NCI-H2196 treated with DMSO at 0.1 percent for 48 hours (cell line): ENCODE measurements around the gene MEF2A.
A peak's percentile ranks its signal among the peaks of the same experiment; 100 is the strongest.

Experiments
- DNase-seq: peaks from one replicate; lab custom pipeline; 2025; ENCODE audit not compliant: unreplicated experiment; lab: John Stamatoyannopoulos, UW

MEF2A gene

GRCh38 chr15:99702895-99703602 is 137.3 kb downstream of the MEF2A start:
- DNase-seq = no peak

DNA sequence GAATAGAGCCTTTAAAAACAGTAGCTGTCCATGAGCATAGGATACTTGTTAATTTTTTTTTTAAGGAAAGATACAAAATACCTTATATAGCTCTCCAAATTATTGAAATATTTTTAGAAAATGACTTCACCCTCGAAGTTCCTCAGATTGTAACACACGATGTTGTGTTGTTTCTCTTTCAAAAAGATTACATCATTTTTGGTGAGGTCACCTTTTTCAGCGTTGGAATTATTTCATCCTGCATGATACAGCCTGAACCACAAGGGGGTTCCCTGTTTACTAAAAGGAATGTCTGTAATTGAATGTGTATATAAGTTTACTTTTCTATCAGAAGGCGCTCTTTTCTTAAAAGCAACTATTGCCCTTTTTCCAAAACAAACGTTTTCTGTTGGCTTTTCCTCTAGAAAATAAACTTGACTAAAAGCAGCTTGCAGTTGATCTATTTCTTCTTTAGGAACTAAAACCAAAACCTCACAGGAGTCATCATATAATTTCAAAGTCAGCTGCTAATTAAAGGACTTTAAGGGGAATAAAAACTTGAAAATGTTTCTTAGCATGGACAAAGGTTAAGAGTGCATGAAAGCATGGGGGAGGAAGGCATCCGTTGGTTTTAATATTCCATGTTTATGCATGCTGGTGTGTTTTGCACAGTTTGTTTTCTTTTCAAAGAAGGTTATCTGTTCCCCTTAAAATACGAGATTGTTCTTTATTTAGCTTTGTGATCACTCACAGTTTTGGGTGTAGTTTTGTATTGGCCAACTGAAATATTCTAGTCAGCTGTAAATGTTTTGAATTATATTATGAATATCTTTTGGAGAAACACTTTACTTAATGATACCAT is 138.0 kb downstream of the MEF2A start:
- no peak for DNase-seq

- DNase-seq = peak; percentile 12
Observed at GRCh38 chr15:99704444-99704838, 138.7 kb downstream of the MEF2A start.

DNA sequence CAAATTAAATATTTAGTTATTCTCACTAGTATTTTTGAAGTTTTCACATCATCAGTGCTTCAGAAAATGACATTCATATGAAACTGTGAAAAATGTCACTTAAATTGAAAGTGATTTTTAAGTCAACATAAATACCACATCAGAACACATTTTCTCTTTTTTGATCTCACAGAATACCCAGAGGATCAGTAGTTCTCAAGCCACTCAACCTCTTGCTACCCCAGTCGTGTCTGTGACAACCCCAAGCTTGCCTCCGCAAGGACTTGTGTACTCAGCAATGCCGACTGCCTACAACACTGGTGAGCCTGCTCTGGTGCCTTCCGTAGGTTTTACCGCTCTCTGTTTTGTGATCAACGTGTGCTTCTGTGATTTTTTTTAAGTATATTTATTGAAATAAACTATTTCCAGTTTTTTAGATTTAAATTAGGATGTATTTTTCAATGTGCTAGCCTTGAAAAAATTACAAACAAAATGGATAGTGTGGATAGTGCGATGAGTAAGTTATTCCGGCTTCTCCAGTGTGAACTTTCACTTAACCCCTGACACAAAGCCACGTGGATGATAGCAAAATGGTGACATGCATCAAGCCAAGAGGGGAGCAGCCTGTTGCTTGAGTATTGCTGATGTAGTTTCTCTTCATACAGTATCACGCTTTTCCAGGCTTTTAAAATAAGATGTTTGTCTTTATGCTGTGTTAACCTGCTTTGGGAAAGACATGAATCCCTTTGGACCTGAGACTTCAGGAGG is 140.9 kb downstream of the MEF2A start:
- no peak for DNase-seq

- no peak for DNase-seq
Observed at GRCh38 chr15:99707473-99708270, 141.9 kb downstream of the MEF2A start.

GRCh38 chr15:99708563-99708962 is 142.8 kb downstream of the MEF2A start:
- DNase-seq = no peak

DNA sequence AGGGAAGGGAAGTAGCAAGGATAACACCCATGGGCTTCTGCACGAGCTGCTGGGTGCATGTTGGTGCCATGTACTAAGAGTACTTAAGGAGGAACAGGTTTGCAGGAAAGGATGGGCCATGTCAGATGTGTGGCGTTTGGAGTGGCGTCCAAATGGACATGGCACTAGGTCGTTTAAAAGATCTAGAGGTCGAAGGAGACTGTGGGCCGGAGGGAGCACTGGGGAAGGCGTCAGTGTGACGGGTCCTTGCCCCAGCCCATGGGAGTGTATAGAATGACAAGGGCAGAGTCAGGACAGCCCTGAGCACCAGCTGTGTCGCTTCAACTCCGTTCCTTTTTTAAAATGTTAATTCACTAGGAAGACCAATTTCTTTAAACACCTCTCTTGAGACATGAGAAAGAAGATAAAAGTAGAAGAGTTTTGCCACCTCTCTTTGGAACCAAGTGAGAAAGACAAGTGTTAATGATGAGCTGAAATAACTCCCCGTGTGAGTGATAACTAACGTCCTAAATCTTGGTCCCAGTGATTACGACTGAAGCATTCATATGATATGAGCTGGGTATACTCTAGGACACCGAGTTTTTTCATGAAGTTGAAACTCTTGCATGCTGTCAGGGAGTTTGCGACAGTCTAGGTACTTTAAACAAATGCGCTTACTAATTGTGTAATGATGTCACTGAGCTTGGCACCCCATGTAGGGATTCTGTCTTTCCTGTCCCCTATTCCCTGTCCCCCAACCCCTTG is 143.6 kb downstream of the MEF2A start:
- DNase-seq = no peak

GRCh38 chr15:99711625-99712024 is 145.8 kb downstream of the MEF2A start:
- DNase-seq = no peak

- DNase-seq = no peak
Observed at GRCh38 chr15:99712415-99712814, 146.6 kb downstream of the MEF2A start.

DNA sequence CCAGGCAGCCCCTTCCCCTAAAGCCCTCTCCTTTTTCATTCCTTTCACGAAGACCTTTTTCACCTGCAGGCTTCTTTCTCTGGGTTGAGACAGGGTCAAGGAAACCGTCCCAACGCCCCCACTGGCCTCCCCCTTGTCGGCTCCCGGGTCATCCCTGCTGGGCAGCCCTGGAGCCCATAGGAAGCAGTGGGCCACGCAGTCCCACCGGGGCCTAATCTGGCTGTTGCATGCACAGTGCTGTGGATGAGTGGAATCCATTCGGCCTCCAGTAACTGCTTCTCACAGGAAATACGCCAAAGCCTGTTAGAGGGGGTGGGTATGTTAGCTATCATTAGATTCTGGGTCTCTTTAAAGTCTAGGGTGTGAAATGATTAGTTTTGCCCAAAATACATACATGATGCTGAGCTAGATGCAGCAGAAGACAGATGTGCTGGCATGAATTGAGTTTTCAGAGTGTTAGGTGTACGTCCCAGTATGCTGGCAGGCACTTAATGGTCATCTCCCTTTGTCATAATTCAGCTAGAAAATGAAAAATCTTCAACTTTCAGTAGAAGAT is 150.8 kb downstream of the MEF2A start:
- no peak for DNase-seq

DNA sequence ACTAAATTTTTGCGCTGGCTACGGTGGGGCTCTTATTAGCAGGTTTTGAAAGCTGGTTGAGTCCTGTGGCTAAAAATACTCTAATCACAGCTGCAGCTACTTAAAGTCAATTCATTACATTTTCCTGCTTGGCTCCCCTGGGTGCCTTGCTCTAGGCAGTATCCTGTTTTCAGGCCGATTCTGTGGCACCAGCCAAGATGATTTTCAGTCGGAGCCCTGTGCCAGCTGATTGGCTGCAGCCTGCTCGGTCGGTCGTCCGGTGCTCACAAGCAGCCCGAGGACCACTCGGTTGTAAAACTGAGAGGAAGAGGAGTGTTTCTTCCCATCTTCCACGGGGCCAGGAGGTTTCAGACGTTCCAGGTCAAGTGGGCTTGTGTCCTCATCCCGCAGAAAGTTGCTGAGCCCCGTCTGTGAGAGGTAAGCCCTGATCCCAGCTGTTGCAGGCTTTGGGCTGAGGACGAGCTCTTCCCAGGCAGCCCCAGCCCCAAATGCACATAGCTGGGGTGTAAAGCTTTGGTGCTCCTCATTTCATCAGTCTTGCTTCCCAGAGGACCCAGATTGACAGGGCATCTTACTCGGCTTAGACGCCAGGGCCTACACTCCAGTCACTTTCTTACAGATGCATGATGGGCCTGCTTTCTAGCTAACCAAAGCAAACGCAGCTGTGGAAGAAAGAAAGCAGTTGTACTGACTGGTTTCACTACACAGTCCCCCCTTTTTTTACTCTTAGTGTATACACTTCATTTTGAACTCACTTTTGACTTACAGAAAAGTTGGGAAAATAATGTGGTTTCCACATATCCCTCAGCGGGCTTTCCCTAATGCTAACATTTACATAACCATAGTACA is 151.6 kb downstream of the MEF2A start:
- no peak for DNase-seq

DNA sequence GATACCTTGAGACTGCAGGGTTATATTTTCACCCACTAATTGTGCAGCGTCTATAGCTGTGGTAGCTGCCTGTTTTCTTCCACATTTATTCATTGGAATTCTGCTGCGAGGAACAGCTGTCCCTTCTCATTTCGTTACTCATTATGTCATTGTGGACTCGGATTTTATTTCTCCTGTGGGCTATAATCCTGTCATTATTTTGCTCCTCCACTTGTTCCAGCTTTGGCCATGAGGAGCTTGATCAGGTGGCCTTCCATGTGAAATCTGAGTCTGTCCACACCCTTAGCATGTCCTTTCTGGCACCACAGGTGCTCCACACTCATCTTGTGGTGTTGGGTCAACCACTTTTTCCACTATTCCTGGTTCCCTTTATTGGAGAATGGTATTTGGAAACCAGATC is 152.6 kb downstream of the MEF2A start:
- no peak for DNase-seq

GRCh38 chr15:99719096-99719541 is 153.3 kb downstream of the MEF2A start:
- DNase-seq = no peak

GRCh38 chr15:99720533-99720932 is 154.7 kb downstream of the MEF2A start:
- no peak for DNase-seq

DNA sequence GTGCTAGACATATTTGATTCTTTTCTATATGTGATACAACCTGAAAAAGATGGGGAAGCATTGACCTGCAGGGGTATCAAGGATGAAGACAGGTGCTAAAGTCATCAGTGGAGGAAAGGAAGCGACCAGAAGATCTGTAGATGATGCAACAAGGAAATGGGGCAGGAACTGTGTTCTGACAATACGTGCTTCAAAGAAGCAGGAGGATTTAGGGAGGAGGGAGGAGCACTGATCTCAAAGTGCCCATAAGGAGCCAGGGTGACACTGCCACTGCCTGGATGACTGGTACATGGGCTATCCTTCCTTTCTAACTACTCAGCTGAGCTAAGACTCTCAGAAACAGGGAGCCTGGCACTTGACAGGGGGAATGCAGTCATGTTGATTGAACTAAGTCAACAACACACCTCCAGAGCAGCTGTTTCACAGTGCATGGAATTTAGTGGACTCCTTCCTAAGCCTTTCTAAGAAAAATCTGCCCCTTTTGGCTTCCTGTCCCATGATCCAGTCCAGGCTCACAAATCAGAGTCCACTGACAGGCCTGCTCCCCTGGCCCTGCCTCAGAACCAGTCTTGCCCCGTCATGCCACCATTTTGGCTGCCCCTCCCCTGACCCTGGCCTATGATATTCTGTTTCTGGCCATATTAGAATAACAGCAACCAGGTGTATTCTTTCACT is 155.5 kb downstream of the MEF2A start:
- DNase-seq = no peak

- DNase-seq = no peak
Observed at GRCh38 chr15:99721896-99722295, 156.1 kb downstream of the MEF2A start.

GRCh38 chr15:99722406-99722805 is 156.6 kb downstream of the MEF2A start:
- no peak for DNase-seq

- DNase-seq = no peak
Observed at GRCh38 chr15:99726333-99726732, 160.5 kb downstream of the MEF2A start.
